BLaER1 treated with 17β-estradiol and CSF1 and Interleukin-3, amounts not matched to agents 10 nM and 100 nM (cell line): ENCODE data around the gene SDCBP2.

ENCODE experiments used
- H3K27ac ChIP-seq, 11 experiments: shearing (Covaris generic); formaldehyde crosslinking; 2 replicates each; pipeline ENCODE4 v1.8.1; 2022
- H3K27me3 ChIP-seq, 11 experiments: shearing (Covaris generic); formaldehyde crosslinking; 2 replicates each; pipeline ENCODE4 v1.8.1; 2022
- H3K36me3 ChIP-seq, 11 experiments: shearing (Covaris generic); formaldehyde crosslinking; 2 replicates each; pipeline ENCODE4 v1.8.1; 2022
- H3K4me1 ChIP-seq, 10 experiments: shearing (Covaris generic); formaldehyde crosslinking; 2 replicates each; pipeline ENCODE4 v1.8.1; 2022
- H3K4me2 ChIP-seq, 11 experiments: shearing (Covaris generic); formaldehyde crosslinking; 2 replicates each; pipeline ENCODE4 v1.8.1; 2022
- H3K4me3 ChIP-seq, 10 experiments: shearing (Covaris generic); formaldehyde crosslinking; 2 replicates each; pipeline ENCODE4 v1.8.1; 2022
- H3K9ac ChIP-seq, 11 experiments: shearing (Covaris generic); formaldehyde crosslinking; 2 replicates each; pipeline ENCODE4 v1.8.1; 2022
- H3K9me3 ChIP-seq, 11 experiments: shearing (Covaris generic); formaldehyde crosslinking; replicated peaks in 1 of 11; 2 replicates each; pipeline ENCODE4 v1.8.1; 2022
- H4K20me1 ChIP-seq, 11 experiments: shearing (Covaris generic); formaldehyde crosslinking; 2 replicates each; pipeline ENCODE4 v1.8.1; 2022
- Cebpa-rat ChIP-seq, 11 experiments: shearing (Covaris generic); IDR thresholded peaks; 2 replicates each; pipeline ENCODE4 v1.8.1; 2022

The SDCBP2 gene

DNA sequence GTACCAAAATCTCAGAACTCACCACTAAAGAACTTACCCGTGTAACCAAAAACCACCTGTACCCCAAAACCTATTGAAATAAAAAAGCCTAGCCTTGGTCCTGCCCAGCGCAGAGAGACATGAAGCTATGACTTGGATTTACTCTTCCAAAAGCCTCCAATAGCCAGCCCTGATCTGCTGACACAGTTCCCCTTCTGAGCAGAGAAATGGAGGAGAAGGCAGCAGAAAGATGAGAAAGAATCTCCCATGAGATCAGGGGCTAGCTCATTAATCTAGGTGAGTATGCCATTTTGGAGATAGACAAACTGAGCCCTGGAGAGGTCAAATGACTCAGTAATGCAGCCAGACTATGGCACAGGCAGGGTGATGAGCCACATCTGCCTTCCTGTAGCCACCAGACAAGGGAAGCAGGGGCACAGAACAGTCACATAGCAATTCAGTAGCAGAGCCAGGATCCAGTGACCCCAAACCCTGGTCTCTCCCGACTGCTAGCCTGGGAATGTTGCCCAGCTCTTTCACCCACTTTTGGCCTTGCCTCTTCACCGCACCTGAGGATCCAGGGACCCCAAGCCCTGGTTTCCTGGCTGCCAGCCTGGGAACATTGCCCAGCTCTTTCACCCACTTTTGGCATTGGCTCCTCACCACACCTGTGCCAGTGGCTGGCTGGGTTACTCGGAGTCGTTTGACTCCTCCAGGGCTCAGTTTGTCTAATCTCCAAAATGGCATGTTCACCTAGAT lies 7.2 kb upstream of the SDCBP2 start:
- H3K4me1 ChIP-seq: peaks cover 8 to 21% (median 13%) of the 10 kb centered on the region in 10 experiments; a peak in 18 of 20 replicates
- peaks cover 29 to 67% (median 48%) of the 10 kb centered on the region in 11 experiments; a peak in 21 of 22 replicates for H3K36me3 ChIP-seq
- H3K27ac ChIP-seq: no peak overlapping the region
- H3K9me3 ChIP-seq: no peaks in the 10 kb centered on the region
- no peak for TF ChIP-seq Cebpa-rat (IDR thresholded peaks at IDR 0.05)
- peaks cover 7 to 71% (median 41%) of the 10 kb centered on the region in 11 experiments; a peak in 19 of 22 replicates for H4K20me1 ChIP-seq
- H3K9ac ChIP-seq: no peak overlapping the region
- no peak overlapping the region for H3K4me3 ChIP-seq
- H3K27me3 ChIP-seq: no peaks in the 10 kb centered on the region
- no peak overlapping the region for H3K4me2 ChIP-seq

DNA sequence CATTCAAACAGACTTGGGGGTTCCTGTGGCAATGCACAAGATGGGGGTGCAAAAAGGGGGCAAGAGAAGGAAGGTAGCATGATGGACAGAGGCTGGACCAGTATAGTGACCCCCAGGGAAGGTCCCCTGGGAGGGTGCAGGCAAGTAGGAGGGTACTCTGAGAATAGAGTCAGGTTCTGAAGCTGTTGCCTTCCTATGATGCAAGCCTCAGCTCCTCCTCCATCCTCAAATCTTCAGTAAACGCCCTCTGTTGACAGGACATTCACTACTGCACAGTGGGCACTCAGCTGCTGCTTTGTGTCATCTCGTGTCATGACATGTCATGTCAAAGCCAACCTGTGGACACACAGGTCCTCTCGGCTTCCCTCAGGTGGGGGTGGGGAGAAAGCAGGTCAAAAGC lies 5.8 kb upstream of the SDCBP2 start:
- Histone ChIP-seq H3K9me3 (no peaks in the 10 kb centered on the region), H3K36me3 (peaks cover 30 to 74% (median 48%) of the 10 kb centered on the region in 11 experiments), H3K27ac (no peak overlapping the region), H3K4me2 (peak overlapping the region in 9 of 11 experiments; percentile 8 to 40 (median 27); a peak in 9 of 22 replicates), H3K9ac (no peak overlapping the region), H4K20me1 (peaks cover 15 to 84% (median 53%) of the 10 kb centered on the region in 11 experiments; a peak in 19 of 22 replicates), H3K4me3 (no peak overlapping the region), H3K4me1 (peaks cover 15 to 30% (median 23%) of the 10 kb centered on the region in 10 experiments), H3K27me3 (no peaks in the 10 kb centered on the region)
- TF ChIP-seq Cebpa-rat (IDR thresholded peaks at IDR 0.05): no peak

DNA sequence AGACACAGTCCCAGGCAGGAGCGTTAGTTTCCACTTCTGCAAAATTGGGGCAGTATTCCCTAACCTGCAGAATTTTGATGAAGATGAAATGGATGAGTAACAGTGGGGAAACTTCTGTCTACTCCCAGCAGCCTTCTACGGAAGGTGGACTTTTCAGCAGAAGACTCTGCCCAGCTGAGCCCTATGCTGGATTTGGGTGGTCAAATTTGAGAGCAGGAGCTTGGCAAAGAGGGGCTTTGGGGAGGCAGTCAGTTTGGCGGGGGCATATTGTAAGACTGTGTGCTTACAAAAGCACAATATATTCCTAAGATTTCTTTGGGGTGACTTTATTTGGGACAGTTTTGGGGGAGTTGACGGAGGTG lies 5.4 kb upstream of the SDCBP2 start:
- Histone ChIP-seq H3K27me3 (no peaks in the 10 kb centered on the region), H3K36me3 (peaks cover 30 to 73% (median 48%) of the 10 kb centered on the region in 11 experiments), H3K27ac (no peak overlapping the region)

DNA sequence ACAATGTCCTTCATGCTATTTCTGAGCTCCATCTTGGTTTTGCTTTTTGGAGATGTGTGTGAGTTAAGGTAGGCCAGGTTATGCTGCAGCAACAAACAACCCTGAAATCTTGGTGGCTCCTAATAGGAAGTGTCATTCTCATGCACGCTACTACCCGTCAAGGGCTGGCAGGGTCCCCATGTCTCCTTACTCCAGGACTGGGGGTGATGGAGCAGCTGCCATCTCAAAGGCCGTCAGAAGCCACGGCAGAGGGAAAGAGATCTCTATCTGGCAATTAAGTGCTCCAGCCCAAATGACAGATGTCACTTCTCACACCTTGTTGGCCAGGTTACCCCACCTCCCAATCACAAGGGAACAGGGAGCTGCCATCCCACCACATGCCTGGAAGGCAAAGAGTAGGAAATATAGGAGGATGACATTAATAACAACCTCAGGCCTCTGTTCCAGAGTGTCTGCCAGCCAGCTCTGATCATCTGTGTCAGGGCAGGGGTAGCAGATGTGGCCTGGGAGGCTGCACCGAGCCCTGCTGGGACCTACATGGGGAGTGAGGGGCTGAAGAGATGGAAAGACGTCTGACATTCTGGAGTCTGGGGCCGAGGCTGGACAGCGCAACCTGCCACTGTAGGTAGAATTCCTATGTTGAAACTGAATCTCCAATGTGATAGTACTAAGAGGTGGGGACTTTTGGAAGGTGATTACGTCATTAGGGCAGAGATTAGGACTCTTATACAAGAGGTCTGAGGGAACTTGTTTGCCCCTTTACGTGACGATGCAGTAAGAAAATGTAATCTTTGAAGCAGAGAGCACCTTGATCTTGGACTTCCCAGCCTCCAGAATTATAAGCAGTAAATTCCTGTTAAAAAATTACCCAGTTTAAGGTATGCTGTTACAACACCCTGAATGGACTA lies 4.8 kb upstream of the SDCBP2 start:
- H4K20me1 ChIP-seq: peaks cover 22 to 94% (median 60%) of the 10 kb centered on the region in 11 experiments; a peak in 19 of 22 replicates
- no peak overlapping the region for H3K27ac ChIP-seq
- H3K36me3 ChIP-seq: peaks cover 30 to 71% (median 48%) of the 10 kb centered on the region in 11 experiments
- TF ChIP-seq Cebpa-rat (IDR thresholded peaks at IDR 0.05): no peak
- H3K27me3 ChIP-seq: no peaks in the 10 kb centered on the region
- H3K9ac ChIP-seq: no peak overlapping the region
- peaks cover 22 to 40% (median 33%) of the 10 kb centered on the region in 10 experiments for H3K4me1 ChIP-seq
- no peak overlapping the region for H3K4me3 ChIP-seq
- H3K9me3 ChIP-seq: no peaks in the 10 kb centered on the region
- no peak overlapping the region for H3K4me2 ChIP-seq

More for the DNA sequence above, 5.4 kb upstream of the SDCBP2 start:
- Histone ChIP-seq H4K20me1 (peaks cover 17 to 89% (median 54%) of the 10 kb centered on the region in 11 experiments; a peak in 19 of 22 replicates), H3K9me3 (no peaks in the 10 kb centered on the region), H3K9ac (no peak overlapping the region), H3K4me3 (no peak overlapping the region), H3K4me1 (peaks cover 16 to 34% (median 26%) of the 10 kb centered on the region in 10 experiments), H3K4me2 (peak overlapping the region in 6 of 11 experiments; percentile 10 to 40 (median 28); a peak in 5 of 22 replicates)
- no peak for TF ChIP-seq Cebpa-rat (IDR thresholded peaks at IDR 0.05)

DNA sequence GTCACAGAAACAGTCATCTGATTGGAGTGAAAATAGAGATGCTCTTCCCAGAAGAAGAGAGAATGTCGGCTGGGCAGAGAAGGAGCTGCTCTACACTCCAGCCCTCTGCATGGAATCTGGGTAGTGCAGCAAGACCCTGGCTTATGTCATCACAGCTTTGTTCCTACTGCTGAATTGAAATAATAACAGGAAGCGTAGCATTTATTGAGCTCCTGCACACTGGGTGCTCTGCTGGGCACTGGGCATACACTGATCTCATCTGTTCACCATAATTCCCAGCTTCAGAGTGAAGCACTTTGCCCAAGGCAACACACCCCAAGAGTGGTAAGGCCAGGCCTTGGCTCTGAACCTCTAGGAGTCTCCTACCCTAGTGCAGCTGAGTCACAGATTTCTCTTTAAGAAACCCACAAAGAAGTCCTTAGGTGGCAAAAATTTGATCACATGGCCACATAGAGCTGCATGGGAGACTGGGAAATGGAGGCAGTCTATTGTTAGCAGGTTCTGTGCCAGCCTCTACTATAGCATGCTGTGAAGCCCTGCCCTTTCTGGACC lies 3.9 kb upstream of the SDCBP2 start:
- peak overlapping the region in 2 of 11 experiments; percentile 17 to 36; a peak in 2 of 22 replicates for H3K4me2 ChIP-seq
- H3K4me1 ChIP-seq: peaks cover 31 to 49% (median 42%) of the 10 kb centered on the region in 10 experiments
- H4K20me1 ChIP-seq: peaks cover 22 to 94% (median 67%) of the 10 kb centered on the region in 11 experiments; a peak in 20 of 22 replicates
- no peak overlapping the region for H3K9ac ChIP-seq
- TF ChIP-seq Cebpa-rat (IDR thresholded peaks at IDR 0.05): no peak
- H3K27ac ChIP-seq: no peak overlapping the region
- H3K9me3 ChIP-seq: no peaks in the 10 kb centered on the region
- H3K27me3 ChIP-seq: no peaks in the 10 kb centered on the region
- H3K36me3 ChIP-seq: peaks cover 30 to 71% (median 44%) of the 10 kb centered on the region in 11 experiments
- H3K4me3 ChIP-seq: no peak overlapping the region

DNA sequence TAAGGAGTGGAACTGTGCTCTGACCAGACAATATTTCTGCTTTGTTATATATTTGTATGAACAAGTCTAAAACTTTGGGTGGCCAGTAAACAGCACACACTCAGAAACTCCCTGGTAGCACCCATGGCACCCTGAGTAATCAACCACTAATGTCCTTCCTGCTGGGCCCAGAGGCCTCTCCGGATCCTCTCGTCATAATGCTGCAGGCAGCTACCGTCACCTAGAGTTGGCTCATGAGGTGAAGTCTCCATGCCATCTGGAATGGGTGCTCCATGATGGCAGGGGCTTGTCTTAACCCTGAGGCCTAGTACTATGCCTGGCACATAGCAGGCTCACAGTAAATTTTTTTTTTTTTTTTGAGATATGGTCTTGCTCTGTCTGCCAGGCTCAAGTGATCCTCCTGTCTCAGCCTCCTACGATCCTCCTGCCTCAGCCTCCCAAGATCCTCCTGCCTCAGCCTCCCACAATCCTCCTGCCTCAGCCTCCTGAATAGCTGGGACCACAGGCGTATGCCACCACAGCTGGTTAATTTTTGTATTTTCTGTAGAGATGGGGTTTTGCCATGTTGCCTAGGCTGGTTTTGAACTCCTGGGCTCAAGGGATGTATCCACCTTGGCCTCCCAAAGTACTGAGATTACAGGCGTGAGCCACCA lies 3.0 kb upstream of the SDCBP2 start:
- Histone ChIP-seq H3K9ac (no peak overlapping the region), H3K36me3 (peaks cover 30 to 69% (median 42%) of the 10 kb centered on the region in 11 experiments), H3K4me2 (no peak overlapping the region), H3K27me3 (no peaks in the 10 kb centered on the region), H3K9me3 (no peaks in the 10 kb centered on the region), H3K27ac (no peak overlapping the region), H4K20me1 (peaks cover 22 to 94% (median 74%) of the 10 kb centered on the region in 11 experiments; a peak in 20 of 22 replicates), H3K4me1 (peaks cover 40 to 58% (median 51%) of the 10 kb centered on the region in 10 experiments), H3K4me3 (no peak overlapping the region)
- TF ChIP-seq Cebpa-rat (IDR thresholded peaks at IDR 0.05): no peak

DNA sequence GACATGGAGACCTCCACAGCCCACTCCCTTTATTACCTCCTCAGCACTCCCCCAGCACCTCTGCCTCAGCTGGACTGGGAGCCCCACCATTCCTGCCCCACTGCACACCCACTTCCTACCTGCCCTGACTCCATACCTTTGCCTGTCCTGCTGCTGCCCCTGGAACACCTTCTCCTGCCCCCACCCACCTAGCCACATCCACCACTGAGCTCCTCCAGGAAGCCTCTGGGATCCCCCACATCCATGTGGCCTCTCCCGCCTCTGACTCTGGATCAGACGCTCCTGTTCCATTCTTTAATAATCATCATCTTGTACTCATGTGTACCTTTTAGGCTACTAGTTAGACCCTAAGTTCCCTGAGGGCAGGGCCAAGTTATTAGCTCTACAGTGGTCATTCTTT lies 2.2 kb upstream of the SDCBP2 start:
- Histone ChIP-seq H3K4me2 (no peak overlapping the region), H3K9me3 (no peaks in the 10 kb centered on the region), H3K9ac (no peak overlapping the region), H3K4me1 (peaks cover 48 to 66% (median 59%) of the 10 kb centered on the region in 10 experiments), H3K36me3 (peaks cover 29 to 61% (median 39%) of the 10 kb centered on the region in 11 experiments), H4K20me1 (peaks cover 19 to 97% (median 72%) of the 10 kb centered on the region in 11 experiments; a peak in 20 of 22 replicates), H3K27me3 (no peaks in the 10 kb centered on the region), H3K27ac (0 out of 22 replicates have a peak overlapping the region, but pooled peaks of 1 of the 11 experiments have one; percentile 4), H3K4me3 (no peak overlapping the region)
- TF ChIP-seq Cebpa-rat (IDR thresholded peaks at IDR 0.05): no peak
